Keratinocyte (primary cell): ENCODE results near the gene ZBTB20. TPM values are rescaled to one million over a fixed set of nuclear protein-coding genes. Genes with fewer than 3 reads are reported as not detected.

Source experiments
- DNase-seq: peaks from one replicate; pipeline ENCODE4 v3.0.0-alpha.2; 2011; ENCODE audit warnings: low read depth, missing footprints, low spot score
- FAIRE-seq: peaks from 2 replicates; lab custom pipeline; 2011; peaks lifted over from hg19 to GRCh38; lab: Jason Lieb, UNC
- H2AFZ ChIP-seq: 2 replicates; pipeline ENCODE4 v1.6.0; 2012; ENCODE audit warnings: low read length, control low read depth, inconsistent platforms; ENCODE audit not compliant: control insufficient read depth
- H3K27ac ChIP-seq: 2 replicates; pipeline ENCODE4 v1.5.1; 2011; ENCODE audit warnings: low read length; ENCODE audit not compliant: control insufficient read depth, insufficient read depth
- H3K27me3 ChIP-seq: 3 replicates; pipeline ENCODE4 v1.6.0; 2011; ENCODE audit warnings: low read length; ENCODE audit not compliant: control insufficient read depth, insufficient read depth; ENCODE audit errors: extremely low read depth
- H3K36me3 ChIP-seq, 2 experiments: 2 replicates in 1 of 2; 3 replicates in 1 of 2; pipeline ENCODE4 v1.5.1; 2011; ENCODE audit warnings: low read length in 2 of 2, mild to moderate bottlenecking in 1 of 2; ENCODE audit not compliant: control insufficient read depth in 2 of 2, insufficient read depth in 2 of 2; ENCODE audit errors: extremely low read depth in 1 of 2
- H3K4me1 ChIP-seq: 3 replicates; pipeline ENCODE4 v1.5.1; 2011; ENCODE audit warnings: low read length; ENCODE audit not compliant: control insufficient read depth, insufficient read depth; ENCODE audit errors: extremely low read depth
- H3K4me2 ChIP-seq: 3 replicates; pipeline ENCODE4 v1.6.0; 2011; ENCODE audit warnings: low read depth, low read length; ENCODE audit not compliant: control insufficient read depth, insufficient read depth; ENCODE audit errors: extremely low read depth
- H3K4me3 ChIP-seq, 3 experiments: fragments of 200-600 bp in 1 of 3; sonication (generic) in 1 of 3; 2 replicates in 2 of 3; 3 replicates in 1 of 3; pipeline ENCODE4 v1.5.1; 2011 to 2016; ENCODE audit warnings: low read length in 3 of 3, mild to moderate bottlenecking in 3 of 3, control low read depth in 2 of 3, inconsistent platforms in 1 of 3, low read depth in 1 of 3, mixed read lengths in 1 of 3, mixed run types in 1 of 3, moderate library complexity in 1 of 3; ENCODE audit not compliant: control insufficient read depth in 2 of 3, insufficient read depth in 2 of 3; ENCODE audit errors: extremely low read depth in 1 of 3
- H3K79me2 ChIP-seq: 2 replicates; pipeline ENCODE4 v1.6.0; 2012; ENCODE audit warnings: low read length; ENCODE audit not compliant: control insufficient read depth, insufficient read depth
- H3K9ac ChIP-seq: 3 replicates; pipeline ENCODE4 v1.6.0; 2011; ENCODE audit warnings: low read length; ENCODE audit not compliant: control insufficient read depth, insufficient read depth; ENCODE audit errors: extremely low read depth
- H3K9me1 ChIP-seq: 3 replicates; pipeline ENCODE4 v1.6.0; 2011; ENCODE audit warnings: low read length; ENCODE audit not compliant: control insufficient read depth, insufficient read depth; ENCODE audit errors: extremely low read depth
- H3K9me3 ChIP-seq: 2 replicates; pipeline ENCODE4 v1.5.1; 2012; ENCODE audit warnings: low read depth, low read length; ENCODE audit not compliant: control insufficient read depth
- H4K20me1 ChIP-seq: 3 replicates; pipeline ENCODE4 v1.6.0; 2011; ENCODE audit warnings: low read length; ENCODE audit not compliant: control insufficient read depth, insufficient read depth; ENCODE audit errors: extremely low read depth
- CTCF ChIP-seq, 3 experiments: IDR thresholded peaks in 1 of 3; conservative IDR thresholded peaks in 1 of 3; optimal IDR thresholded peaks in 1 of 3; 2 replicates in 2 of 3; 3 replicates in 1 of 3; pipeline versions ENCODE3 to v1.5.1; 2011; ENCODE audit warnings: low read length in 3 of 3, mild to moderate bottlenecking in 3 of 3, moderate library complexity in 2 of 3, control low read depth in 1 of 3, inconsistent platforms in 1 of 3; ENCODE audit not compliant: insufficient read depth in 2 of 3; ENCODE audit errors: extremely low read depth in 1 of 3
- EZH2 ChIP-seq: IDR thresholded peaks from one replicate; pipeline ENCODE4 v1.6.1; 2012; ENCODE audit warnings: inconsistent platforms, mild to moderate bottlenecking, low read length, moderate library complexity
- dilution Hi-C: fragments of 300-500 bp; cut with MboI; formaldehyde crosslinking; loops from one replicate; pipeline ENCODE4 v1.7.0; 2020; ENCODE audit warnings: low sequenced_read_pairs; ENCODE audit not compliant: extremely low pct_ligation_motif_present
- polyA plus RNA-seq, 5 experiments: library from polyadenylated mRNA; depleted of rRNA in 3 of 5; stranded (reverse) in 3 of 5; stranded (forward) in 1 of 5; unstranded in 1 of 5; fragments of >200 nt; gene quantifications; 1 replicate in 1 of 5; 2 replicates in 3 of 5; 3 replicates in 1 of 5; pipeline versions ENCODE4 v1.2.1 to v1.2.3, GENCODE V29; 2011 to 2012; ENCODE audit warnings: missing spikeins in 2 of 5, low read depth in 1 of 5, low replicate concordance in 1 of 5

The ZBTB20 gene
- polyA plus RNA-seq, 1 donor (not counting 4 experiments of a cell fraction or from before 2014, with no cell fraction given), result 0.52 TPM

DNA sequence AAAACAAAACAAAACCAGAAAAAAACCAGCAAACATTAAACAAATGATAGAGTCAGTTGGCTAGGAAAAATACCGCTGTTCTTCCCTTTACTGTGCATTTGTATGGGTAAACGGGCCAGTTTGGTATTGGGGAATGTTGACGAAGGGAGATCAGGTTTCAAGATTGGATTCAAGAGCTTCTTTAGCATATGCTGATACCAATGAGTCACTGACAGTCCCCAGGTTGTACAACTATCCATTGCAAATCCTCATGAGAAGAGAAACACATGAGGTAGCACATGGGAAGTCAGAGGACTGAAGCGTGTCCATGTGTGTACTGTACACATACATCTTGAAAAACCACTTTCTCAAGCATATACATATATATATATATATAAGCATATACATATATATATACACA, 827.6 kb downstream of the ZBTB20 start:
- no peaks in the 10 kb centered on the region for H3K79me2 ChIP-seq
- FAIRE-seq, result no peak
- TF ChIP-seq EZH2, result no peak
- TF ChIP-seq CTCF (optimal IDR thresholded peaks at IDR 0.05 in 1 of 3, IDR thresholded peaks at IDR 0.05 in 1 of 3, conservative IDR thresholded peaks at IDR 0.05 in 1 of 3; ENCODE audit: extremely low read depth in 1 of 3, insufficient read depth in 2 of 3, low read length in 3 of 3), result no peak
- H2AFZ ChIP-seq, result no peak overlapping the region
- no peak for DNase-seq
- H3K27me3 ChIP-seq, result no peaks in the 10 kb centered on the region
- no peaks in the 10 kb centered on the region for H3K36me3 ChIP-seq
- H3K4me1 ChIP-seq, result no peaks in the 10 kb centered on the region
- dilution Hi-C loops, result no loop called here
- H3K4me2 ChIP-seq, result no peak overlapping the region
- H4K20me1 ChIP-seq, result no peaks in the 10 kb centered on the region
- no peak overlapping the region for H3K4me3 ChIP-seq
- H3K9ac ChIP-seq, result no peak overlapping the region
- H3K9me3 ChIP-seq, result no peaks in the 10 kb centered on the region
- no peaks in the 10 kb centered on the region for H3K9me1 ChIP-seq
- no peak overlapping the region for H3K27ac ChIP-seq

- no peak overlapping the region for H3K9ac ChIP-seq
- dilution Hi-C loops, result no loop called here
- H3K27me3 ChIP-seq, result no peaks in the 10 kb centered on the region
- no peak overlapping the region for H3K4me3 ChIP-seq
- no peaks in the 10 kb centered on the region for H3K9me3 ChIP-seq
- no peak overlapping the region for H3K4me2 ChIP-seq
- no peaks in the 10 kb centered on the region for H3K36me3 ChIP-seq
- H3K4me1 ChIP-seq, result no peaks in the 10 kb centered on the region
- no peaks in the 10 kb centered on the region for H4K20me1 ChIP-seq
- no peak for TF ChIP-seq CTCF (optimal IDR thresholded peaks at IDR 0.05 in 1 of 3, IDR thresholded peaks at IDR 0.05 in 1 of 3, conservative IDR thresholded peaks at IDR 0.05 in 1 of 3; ENCODE audit: extremely low read depth in 1 of 3, insufficient read depth in 2 of 3, low read length in 3 of 3)
- TF ChIP-seq EZH2, result no peak
- DNase-seq (no peak), FAIRE-seq (no peak)
- H3K9me1 ChIP-seq, result no peaks in the 10 kb centered on the region
- H3K79me2 ChIP-seq, result no peaks in the 10 kb centered on the region
- H3K27ac ChIP-seq, result no peak overlapping the region
- no peak overlapping the region for H2AFZ ChIP-seq
Measured at GRCh38 chr3:114318295-114318694, 828.8 kb downstream of the ZBTB20 start.
